Calu3 (cell line): ENCODE measurements around the gene NPR2. TPM values are rescaled to one million over a fixed set of nuclear protein-coding genes. Genes with fewer than 3 reads are reported as not detected.

Experiments
- BruUV-seq: library from RNA; stranded (reverse); fragments of 400-500 nt; replicated peaks from 2 replicates; lab custom pipeline; 2021; lab: Mats Ljungman, UMichigan
- CTCF ChIA-PET: fragments of 300-600 bp; sonication (Branson Sonifier 250); formaldehyde crosslinking; loops from one replicate; lab custom pipeline; 2022; ENCODE audit warnings: antibody characterized with exemption; lab: Charles Lee
- DNase-seq: peaks from one replicate; pipeline ENCODE4 v3.0.0; 2022
- H3K27ac Mint-ChIP-seq: one replicate; pipeline ENCODE4 v1.8.0; 2022; ENCODE audit warnings: mixed read lengths; ENCODE audit not compliant: unreplicated experiment
- H3K27me3 Mint-ChIP-seq: one replicate; pipeline ENCODE4 v1.8.0; 2022; ENCODE audit warnings: mixed read lengths; ENCODE audit not compliant: unreplicated experiment
- H3K36me3 Mint-ChIP-seq: one replicate; pipeline ENCODE4 v1.8.0; 2022; ENCODE audit warnings: mild to moderate bottlenecking, moderate library complexity, mixed read lengths; ENCODE audit not compliant: insufficient read depth, unreplicated experiment
- H3K4me1 Mint-ChIP-seq: one replicate; pipeline ENCODE4 v1.8.0; 2022; ENCODE audit warnings: mild to moderate bottlenecking, low read depth, mixed read lengths; ENCODE audit not compliant: unreplicated experiment
- H3K4me3 Mint-ChIP-seq: one replicate; pipeline ENCODE4 v1.8.0; 2022; ENCODE audit warnings: mild to moderate bottlenecking, low read depth, moderate library complexity, mixed read lengths; ENCODE audit not compliant: unreplicated experiment
- H3K9me3 Mint-ChIP-seq: one replicate; pipeline ENCODE4 v1.8.0; 2022; ENCODE audit warnings: low read depth, mixed read lengths; ENCODE audit not compliant: unreplicated experiment
- intact Hi-C: fragments of 100-400 bp; cut with micrococcal nuclease; formaldehyde crosslinking; loops from one replicate; pipeline ENCODE4 v1.10.0; 2022; ENCODE audit not compliant: unreplicated experiment
- total RNA-seq: library from RNA; stranded (reverse); gene quantifications from 2 replicates; pipeline ENCODE4 v1.2.3, GENCODE V29; 2022
- TF ChIP-seq, protein P1 (sequence below): fragments of 200-600 bp; IDR thresholded peaks from one replicate; pipeline ENCODE4 v1.8.0; 2022; ENCODE audit warnings: antibody characterized with exemption; ENCODE audit not compliant: unreplicated experiment

NPR2 gene
- total RNA-seq, 1 experiment from 2014 or later: 19.2 TPM

DNA sequence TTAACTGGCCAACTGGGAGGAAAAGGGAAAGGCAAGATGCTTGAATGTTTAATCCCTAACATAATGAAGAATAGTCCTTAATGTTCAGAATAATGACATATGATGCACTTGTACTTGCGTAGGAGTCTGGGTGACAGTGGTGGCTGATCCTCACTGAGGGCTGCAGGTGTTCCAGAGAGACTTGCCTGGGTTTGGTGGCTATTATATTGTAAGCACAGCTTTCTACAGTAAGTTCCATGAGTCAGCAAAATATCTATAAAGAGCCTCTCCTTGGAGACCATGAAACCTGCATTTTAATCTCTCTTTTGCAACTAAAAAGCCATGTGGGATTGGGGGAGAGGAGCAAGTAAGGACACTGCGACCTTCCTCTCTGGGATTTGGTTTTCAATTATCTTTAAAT lies 1.9 kb upstream of the NPR2 start:
- no peaks in the 10 kb centered on the region for H3K9me3 Mint-ChIP-seq
- no peak for DNase-seq
- TF ChIP-seq, protein P1, sequence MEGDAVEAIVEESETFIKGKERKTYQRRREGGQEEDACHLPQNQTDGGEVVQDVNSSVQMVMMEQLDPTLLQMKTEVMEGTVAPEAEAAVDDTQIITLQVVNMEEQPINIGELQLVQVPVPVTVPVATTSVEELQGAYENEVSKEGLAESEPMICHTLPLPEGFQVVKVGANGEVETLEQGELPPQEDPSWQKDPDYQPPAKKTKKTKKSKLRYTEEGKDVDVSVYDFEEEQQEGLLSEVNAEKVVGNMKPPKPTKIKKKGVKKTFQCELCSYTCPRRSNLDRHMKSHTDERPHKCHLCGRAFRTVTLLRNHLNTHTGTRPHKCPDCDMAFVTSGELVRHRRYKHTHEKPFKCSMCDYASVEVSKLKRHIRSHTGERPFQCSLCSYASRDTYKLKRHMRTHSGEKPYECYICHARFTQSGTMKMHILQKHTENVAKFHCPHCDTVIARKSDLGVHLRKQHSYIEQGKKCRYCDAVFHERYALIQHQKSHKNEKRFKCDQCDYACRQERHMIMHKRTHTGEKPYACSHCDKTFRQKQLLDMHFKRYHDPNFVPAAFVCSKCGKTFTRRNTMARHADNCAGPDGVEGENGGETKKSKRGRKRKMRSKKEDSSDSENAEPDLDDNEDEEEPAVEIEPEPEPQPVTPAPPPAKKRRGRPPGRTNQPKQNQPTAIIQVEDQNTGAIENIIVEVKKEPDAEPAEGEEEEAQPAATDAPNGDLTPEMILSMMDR: no peak
- BruUV-seq: no TSS peak
- H3K27ac Mint-ChIP-seq: no peak overlapping the region
- peaks cover 10% of the 10 kb centered on the region for H3K36me3 Mint-ChIP-seq
- intact Hi-C loops: no loop called here
- H3K4me1 Mint-ChIP-seq: peaks cover 5% of the 10 kb centered on the region
- H3K4me3 Mint-ChIP-seq: no peak overlapping the region
- CTCF ChIA-PET: interaction anchor here (1.0 to 2.6 kb wide), 4 partner anchors 29 to 144 kb away, joined by 3 to 16 read pairs (median 4); no protein-coding TSS in a partner anchor
- H3K27me3 Mint-ChIP-seq: no peaks in the 10 kb centered on the region

DNA sequence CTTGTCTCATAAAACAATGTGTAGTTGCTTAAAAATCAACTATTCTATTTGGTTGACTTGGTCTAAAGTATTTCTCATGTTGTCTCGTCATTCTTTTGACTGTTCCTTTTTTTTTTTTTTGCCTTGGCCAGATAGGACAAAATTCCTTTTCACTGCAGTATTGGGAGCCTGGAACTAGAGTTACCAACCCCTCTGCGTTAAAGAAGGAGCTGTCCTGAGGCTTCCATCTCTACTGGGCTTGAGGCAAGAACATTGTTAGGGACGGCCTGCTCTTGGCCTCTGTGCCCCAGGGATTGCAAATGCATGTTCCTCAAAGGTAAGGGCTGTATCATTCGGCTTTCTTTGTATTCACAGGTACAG lies 1.4 kb upstream of the NPR2 start:
- no peak for DNase-seq
- CTCF ChIA-PET: interaction anchor here (1.0 to 2.6 kb wide), 6 partner anchors 24 to 144 kb away, joined by 3 to 16 read pairs (median 3); no protein-coding TSS in a partner anchor
- Mint-ChIP-seq H3K4me3 (no peak overlapping the region), H3K4me1 (peaks cover 9% of the 10 kb centered on the region), H3K27ac (no peak overlapping the region), H3K9me3 (no peaks in the 10 kb centered on the region), H3K27me3 (no peaks in the 10 kb centered on the region), H3K36me3 (peaks cover 10% of the 10 kb centered on the region)
- intact Hi-C loops: loop anchor here (1.0 kb wide), 2 partner anchors 36 to 92 kb away; no protein-coding TSS in a partner anchor
- TF ChIP-seq, protein P1: no peak
- no TSS peak for BruUV-seq

DNA sequence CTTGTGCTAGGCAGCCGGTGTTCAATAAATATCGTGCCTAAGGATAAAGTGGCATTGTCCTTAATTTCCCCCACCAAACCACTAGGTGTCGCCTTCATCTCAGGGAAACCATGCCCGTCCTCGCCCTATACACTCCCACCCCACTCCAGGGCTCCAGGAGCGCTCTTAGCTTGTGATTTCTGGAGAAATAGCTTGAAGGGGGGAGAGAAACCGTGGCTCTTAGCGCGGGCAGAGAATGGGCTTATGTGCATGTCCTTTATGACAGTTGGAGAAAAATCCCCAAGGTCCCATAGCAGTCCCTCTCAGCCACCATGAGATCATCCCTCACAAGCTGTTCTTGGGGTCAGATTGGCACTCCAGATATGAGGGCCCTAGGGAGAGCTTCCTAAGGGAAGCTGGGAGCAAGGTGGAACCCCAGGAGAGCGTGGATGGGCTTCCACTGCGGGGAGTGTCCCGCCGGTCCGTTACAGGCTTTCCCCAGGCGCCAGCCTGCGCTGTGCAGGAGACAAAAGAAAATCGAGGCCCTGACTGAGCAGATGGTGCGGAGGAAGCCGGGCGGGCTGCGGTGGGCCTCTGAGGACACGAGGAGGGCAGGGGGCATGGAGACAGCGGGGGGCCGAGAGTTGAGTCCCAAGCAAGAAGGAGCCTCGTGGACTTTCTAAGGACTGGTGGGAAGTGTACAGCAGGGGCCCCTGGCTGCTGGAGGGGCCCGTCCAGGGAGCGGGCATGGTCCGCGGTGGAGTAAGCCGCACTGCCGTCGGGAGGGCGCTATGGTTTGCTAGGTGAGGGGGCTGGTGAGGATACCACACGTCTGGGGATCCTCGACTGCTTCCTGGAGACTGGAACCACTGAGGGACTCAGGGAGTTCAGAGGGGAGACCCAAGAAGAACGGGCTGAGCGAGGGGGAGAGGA lies 750 bp upstream of the NPR2 start:
- H3K36me3 Mint-ChIP-seq: peaks cover 6% of the 10 kb centered on the region
- no peaks in the 10 kb centered on the region for H3K27me3 Mint-ChIP-seq
- CTCF ChIA-PET: interaction anchor here (0.5 to 2.6 kb wide), 8 partner anchors 23 to 145 kb away, joined by 3 to 16 read pairs (median 3); no protein-coding TSS in a partner anchor
- intact Hi-C loops: loop anchor here (1.0 kb wide), 2 partner anchors 36 to 92 kb away; no protein-coding TSS in a partner anchor
- DNase-seq: peak; percentile 48
- TF ChIP-seq, protein P1: no peak
- no TSS peak for BruUV-seq
- H3K4me1 Mint-ChIP-seq: peaks cover 14% of the 10 kb centered on the region
- H3K9me3 Mint-ChIP-seq: no peaks in the 10 kb centered on the region
- H3K27ac Mint-ChIP-seq: no peak overlapping the region
- H3K4me3 Mint-ChIP-seq: no peak overlapping the region

DNA sequence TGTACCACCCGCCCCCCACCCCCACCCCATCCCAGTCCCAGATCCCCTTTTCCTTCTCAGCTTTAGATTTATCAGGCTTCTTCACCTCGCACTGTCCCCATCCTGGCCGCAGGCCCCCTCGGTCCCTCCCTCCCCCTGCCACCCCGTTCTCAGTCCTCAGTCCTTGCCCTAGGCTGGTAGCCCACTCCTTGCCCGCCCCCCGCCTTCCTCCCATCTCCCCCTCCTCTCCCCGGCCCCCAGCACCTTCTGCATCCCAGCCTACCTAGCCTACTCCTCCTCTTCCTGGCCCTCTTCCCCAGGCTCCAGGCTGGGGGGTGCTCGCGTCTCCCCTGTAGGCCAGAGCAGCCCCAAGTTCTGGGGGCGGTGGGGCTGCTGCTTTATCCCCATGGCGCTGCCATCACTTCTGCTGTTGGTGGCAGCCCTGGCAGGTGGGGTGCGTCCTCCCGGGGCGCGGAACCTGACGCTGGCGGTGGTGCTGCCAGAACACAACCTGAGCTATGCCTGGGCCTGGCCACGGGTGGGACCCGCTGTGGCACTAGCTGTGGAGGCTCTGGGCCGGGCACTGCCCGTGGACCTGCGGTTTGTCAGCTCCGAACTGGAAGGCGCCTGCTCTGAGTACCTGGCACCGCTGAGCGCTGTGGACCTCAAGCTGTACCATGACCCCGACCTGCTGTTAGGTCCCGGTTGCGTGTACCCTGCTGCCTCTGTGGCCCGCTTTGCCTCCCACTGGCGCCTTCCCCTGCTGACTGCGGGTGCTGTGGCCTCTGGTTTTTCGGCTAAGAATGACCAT lies 828 bp downstream of the NPR2 start:
- CTCF ChIA-PET: no interaction called here
- Mint-ChIP-seq H3K27ac (no peak overlapping the region), H3K9me3 (no peaks in the 10 kb centered on the region), H3K4me3 (no peak overlapping the region), H3K4me1 (peaks cover 18% of the 10 kb centered on the region), H3K36me3 (peaks cover 6% of the 10 kb centered on the region), H3K27me3 (no peaks in the 10 kb centered on the region)
- TF ChIP-seq, protein P1: no peak
- intact Hi-C loops: no loop called here
- DNase-seq: no peak
- no TSS peak for BruUV-seq
